Stimulated activated CD8-positive, alpha-beta memory T cell treated with anti-CD3 and anti-CD28 coated beads, Interleukin-12 subunit alpha, Interleukin-12 subunit beta, amount 100 ng/mL, for 1 hour (primary cell): ENCODE results near the gene LRCH4.
A peak's percentile ranks its signal among the peaks of the same experiment; 100 is the strongest.
"Not testable (repeated sequence)": the region's sequence is repeated elsewhere in the genome, so short reads cannot be mapped to it uniquely, and the experiment has no call there.

Source experiments
- DNase-seq: peaks from one replicate; pipeline ENCODE4 v3.0.0-alpha.2; 2020; ENCODE audit warnings: low read depth

The LRCH4 gene

GRCh38 chr7:100544967-100545359 is 41.0 kb downstream of the LRCH4 start:
- DNase-seq, result no peak

GRCh38 chr7:100544386-100544785 is 41.5 kb downstream of the LRCH4 start:
- no peak for DNase-seq

- no peak for DNase-seq
These were observed 42.3 kb downstream of the LRCH4 start for GRCh38 chr7:100543586-100543985.

- DNase-seq, result not testable (repeated sequence)
These were observed 44.6 kb downstream of the LRCH4 start for GRCh38 chr7:100541309-100541708.

- DNase-seq, result no peak
These were observed 45.7 kb downstream of the LRCH4 start for GRCh38 chr7:100540073-100540723.

- DNase-seq, result no peak
These were observed 46.4 kb downstream of the LRCH4 start for GRCh38 chr7:100539436-100540006.

GRCh38 chr7:100538654-100539435 is 47.1 kb downstream of the LRCH4 start, which contains the start of gene AGFG2:
TSS of gene AGFG2 (plus strand) at chr7:100539203. CDS start at chr7:100539347, 144 bp downstream.
- peak; percentile 100 for DNase-seq

GRCh38 chr7:100538348-100538653 is 47.6 kb downstream of the LRCH4 start:
- no peak for DNase-seq

GRCh38 chr7:100536695-100537094 is 49.2 kb downstream of the LRCH4 start:
- not testable (repeated sequence) for DNase-seq

- not testable (repeated sequence) for DNase-seq
These were observed 49.9 kb downstream of the LRCH4 start for GRCh38 chr7:100535982-100536381.

GRCh38 chr7:100532165-100533022 is 53.5 kb downstream of the LRCH4 start:
- no peak for DNase-seq

GRCh38 chr7:100528108-100528866 is 57.6 kb downstream of the LRCH4 start:
- not testable (repeated sequence) for DNase-seq
